Cardiac fibroblast (primary cell): ENCODE results near the gene KDM5B.

ENCODE experiments used
- DNase-seq, 2 donors: peaks; one replicate each; pipeline versions ENCODE4 v3.0.0 to v3.0.0-alpha.2; 2010; ENCODE audit warnings: low read depth in 2 of 2
- H3K4me3 ChIP-seq, 2 donors: replicated peaks in 1 of 2; 1 replicate in 1 of 2; 2 replicates in 1 of 2; pipeline ENCODE4 v1.5.1; 2011; ENCODE audit warnings: low read depth in 2 of 2, low read length in 2 of 2, mild to moderate bottlenecking in 2 of 2, moderate library complexity in 1 of 2
- TF ChIP-seq, protein P1 (sequence below): IDR thresholded peaks from one replicate; pipeline ENCODE4 v1.5.1; 2011; ENCODE audit warnings: low read depth, mild to moderate bottlenecking, low read length, inconsistent platforms

KDM5B gene

DNA sequence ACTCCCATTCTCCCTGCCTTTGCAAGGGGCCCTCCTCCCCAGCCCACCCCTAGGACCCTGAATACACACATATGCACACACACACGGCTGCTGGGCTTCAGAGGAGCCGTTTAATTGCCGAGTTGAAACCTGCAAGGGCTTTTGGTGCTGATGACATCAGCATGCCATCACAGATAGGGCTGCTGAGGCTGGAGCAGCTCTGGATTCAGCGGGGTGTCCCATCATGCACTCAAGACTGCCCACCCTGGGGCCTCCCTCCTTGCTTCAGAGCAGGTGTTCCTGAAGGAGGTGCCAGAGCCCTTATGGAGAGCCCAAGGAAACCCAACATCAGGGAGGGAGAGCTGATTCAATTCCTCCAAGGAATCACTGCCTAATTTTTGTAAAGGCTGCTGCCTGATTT lies 103.6 kb downstream of the KDM5B start:
- TF ChIP-seq, protein P1, sequence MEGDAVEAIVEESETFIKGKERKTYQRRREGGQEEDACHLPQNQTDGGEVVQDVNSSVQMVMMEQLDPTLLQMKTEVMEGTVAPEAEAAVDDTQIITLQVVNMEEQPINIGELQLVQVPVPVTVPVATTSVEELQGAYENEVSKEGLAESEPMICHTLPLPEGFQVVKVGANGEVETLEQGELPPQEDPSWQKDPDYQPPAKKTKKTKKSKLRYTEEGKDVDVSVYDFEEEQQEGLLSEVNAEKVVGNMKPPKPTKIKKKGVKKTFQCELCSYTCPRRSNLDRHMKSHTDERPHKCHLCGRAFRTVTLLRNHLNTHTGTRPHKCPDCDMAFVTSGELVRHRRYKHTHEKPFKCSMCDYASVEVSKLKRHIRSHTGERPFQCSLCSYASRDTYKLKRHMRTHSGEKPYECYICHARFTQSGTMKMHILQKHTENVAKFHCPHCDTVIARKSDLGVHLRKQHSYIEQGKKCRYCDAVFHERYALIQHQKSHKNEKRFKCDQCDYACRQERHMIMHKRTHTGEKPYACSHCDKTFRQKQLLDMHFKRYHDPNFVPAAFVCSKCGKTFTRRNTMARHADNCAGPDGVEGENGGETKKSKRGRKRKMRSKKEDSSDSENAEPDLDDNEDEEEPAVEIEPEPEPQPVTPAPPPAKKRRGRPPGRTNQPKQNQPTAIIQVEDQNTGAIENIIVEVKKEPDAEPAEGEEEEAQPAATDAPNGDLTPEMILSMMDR, result no peak
- H3K4me3 ChIP-seq, result no peak overlapping the region
- DNase-seq, result no peak

DNA sequence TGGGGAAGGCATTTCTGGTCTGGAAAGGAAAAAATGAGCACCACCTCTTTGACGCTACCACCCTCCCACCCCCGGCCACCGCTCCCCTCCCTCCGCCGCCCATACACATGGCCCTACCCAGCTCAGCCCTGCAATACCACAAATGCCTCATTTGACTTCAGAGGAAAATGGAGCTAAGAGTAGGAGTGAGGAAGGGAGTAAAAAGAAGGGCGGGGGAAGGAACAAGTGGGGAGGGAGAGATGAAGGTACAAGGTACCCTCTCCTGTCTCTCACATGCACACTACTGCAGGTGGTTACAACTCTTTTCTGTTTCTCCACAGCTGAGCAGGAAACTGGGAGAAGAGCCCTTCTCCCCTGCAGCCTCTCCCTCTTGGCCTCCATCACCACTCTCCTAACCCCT lies 105.0 kb downstream of the KDM5B start:
- no peak overlapping the region for H3K4me3 ChIP-seq
- DNase-seq, result no peak
- TF ChIP-seq, protein P1, result no peak

DNA sequence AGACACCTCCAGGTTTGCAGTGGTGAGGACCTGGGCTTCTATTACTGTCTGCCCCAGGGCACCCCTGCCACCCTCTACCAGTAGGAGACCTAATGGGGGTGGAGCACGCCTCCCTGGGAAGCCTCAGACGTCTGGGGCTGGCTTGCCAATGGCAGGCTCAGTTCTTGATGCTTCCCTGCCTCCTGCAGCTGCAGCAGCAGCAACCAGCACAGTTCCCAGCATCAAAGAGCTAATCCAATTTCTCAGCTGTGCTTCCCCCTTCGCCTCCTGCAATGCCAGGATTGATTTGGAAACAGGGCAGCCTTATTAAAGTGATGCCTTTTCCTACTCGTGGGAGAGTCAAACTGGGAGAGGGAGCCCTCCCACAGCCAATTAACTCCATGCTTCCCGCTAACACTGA lies 106.1 kb downstream of the KDM5B start:
- DNase-seq, result no peak
- TF ChIP-seq, protein P1, result no peak
- no peak overlapping the region for H3K4me3 ChIP-seq

DNA sequence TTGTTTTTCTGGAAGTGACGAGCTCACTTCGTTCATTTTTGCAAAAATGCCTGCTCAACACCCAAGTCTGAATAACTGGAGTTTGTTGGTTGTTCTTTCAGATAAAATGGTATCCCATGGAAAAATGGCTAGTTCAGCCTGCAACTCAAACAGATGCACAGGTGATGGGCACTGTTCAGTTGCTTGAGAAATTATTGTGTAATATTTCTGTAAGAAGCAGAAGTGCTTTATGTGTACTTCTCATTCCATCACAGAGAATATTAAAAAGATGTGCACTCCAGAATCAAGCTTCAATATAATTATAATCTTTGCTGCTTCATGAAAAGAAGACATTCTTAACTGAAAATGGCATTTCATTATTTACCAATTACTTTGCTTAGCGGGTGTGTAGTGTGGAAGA lies 107.0 kb downstream of the KDM5B start:
- no peak for DNase-seq
- TF ChIP-seq, protein P1, result no peak
- H3K4me3 ChIP-seq, result no peak overlapping the region

DNA sequence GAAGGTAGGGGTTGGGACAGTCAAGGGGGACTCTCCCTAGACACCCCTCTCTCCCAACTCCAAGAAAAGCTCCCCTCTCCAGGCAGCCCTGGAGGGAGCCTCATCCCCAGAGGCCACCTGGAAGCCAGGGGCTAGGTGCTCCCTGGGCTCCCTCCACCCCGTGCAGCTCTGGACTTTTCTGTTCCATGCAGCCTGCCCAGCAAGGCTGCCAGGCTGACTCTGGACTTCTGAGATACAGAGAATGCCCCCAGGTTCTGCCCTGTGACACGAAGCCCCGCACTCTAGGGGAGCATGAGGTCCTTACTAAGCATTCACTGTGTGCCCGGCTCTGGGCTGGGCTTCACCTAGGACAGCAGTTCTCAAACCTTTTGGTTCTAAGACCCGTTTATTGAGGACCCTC lies 108.2 kb downstream of the KDM5B start:
- DNase-seq, result no peak
- TF ChIP-seq, protein P1, result no peak
- H3K4me3 ChIP-seq, result no peak overlapping the region

DNA sequence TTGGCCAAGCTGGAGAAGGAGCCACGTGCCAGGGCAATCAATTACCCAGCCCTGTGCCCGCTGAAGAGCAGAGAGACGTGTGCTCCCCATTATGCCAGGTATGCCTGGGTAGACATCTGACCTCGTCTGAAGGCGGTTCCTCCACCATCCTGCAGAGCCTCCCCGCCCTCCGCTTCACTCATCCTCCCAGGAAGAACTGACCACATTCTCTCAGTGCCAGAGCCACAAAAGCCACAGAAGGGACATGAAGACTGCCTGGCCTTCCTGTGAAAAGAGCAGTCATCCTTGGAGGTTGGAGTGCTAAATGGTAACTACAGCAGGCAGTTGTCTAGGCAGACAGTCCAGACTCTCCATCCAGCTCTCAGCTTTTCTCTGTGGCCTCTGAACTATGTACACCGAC lies 109.9 kb downstream of the KDM5B start:
- H3K4me3 ChIP-seq, result no peak overlapping the region
- TF ChIP-seq, protein P1, result no peak
- DNase-seq, result no peak

DNA sequence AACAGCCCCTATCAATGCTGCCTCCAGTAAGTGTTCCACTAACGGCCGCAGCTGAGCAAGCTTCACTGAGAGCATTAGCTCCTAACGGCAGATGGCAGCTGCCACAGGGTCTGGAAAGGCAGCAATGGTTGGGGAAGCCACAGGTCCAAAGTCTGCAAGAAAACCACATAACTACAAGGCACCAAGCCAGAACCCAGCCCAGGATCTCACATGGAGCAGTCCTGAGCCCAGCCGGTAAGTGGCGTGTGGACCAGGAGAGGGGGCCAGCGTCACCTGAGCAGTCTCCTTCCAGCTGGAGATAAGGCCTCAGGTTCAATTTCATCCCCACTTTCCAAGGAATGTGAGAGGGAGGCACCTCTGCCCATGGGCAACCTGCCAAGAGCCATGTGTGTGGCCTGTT lies 111.2 kb downstream of the KDM5B start:
- TF ChIP-seq, protein P1, result no peak
- no peak overlapping the region for H3K4me3 ChIP-seq
- DNase-seq, result no peak
